ENCODE results near the gene PLEKHS1.
"Not testable (repeated sequence)": the region's sequence is repeated elsewhere in the genome, so short reads cannot be mapped to it uniquely, and the experiment has no call there.

Gene PLEKHS1

GRCh38 chr10:113742466-113742865 is 9.0 kb upstream of the PLEKHS1 start:
- no peak for DNase-seq

- peak; percentile 26 for DNase-seq
Measured at GRCh38 chr10:113743594-113743993, 7.9 kb upstream of the PLEKHS1 start.

- no peak for DNase-seq
Measured at GRCh38 chr10:113745374-113745773, 6.1 kb upstream of the PLEKHS1 start.

GRCh38 chr10:113746217-113746957 is 5.1 kb upstream of the PLEKHS1 start:
- DNase-seq, result no peak

- DNase-seq, result no peak
Measured at GRCh38 chr10:113752553-113752952, 1.1 kb downstream of the PLEKHS1 start.

GRCh38 chr10:113753020-113753692 is 1.7 kb downstream of the PLEKHS1 start:
- peak; percentile 18 for DNase-seq

- DNase-seq, result no peak
Measured at GRCh38 chr10:113754125-113754524, 2.6 kb downstream of the PLEKHS1 start.

- DNase-seq, result no peak
Measured at GRCh38 chr10:113754768-113755167, 3.3 kb downstream of the PLEKHS1 start.

GRCh38 chr10:113756940-113757543 is 5.6 kb downstream of the PLEKHS1 start:
- no peak for DNase-seq

- no peak for DNase-seq
Measured at GRCh38 chr10:113762083-113762482, 10.6 kb downstream of the PLEKHS1 start.

GRCh38 chr10:113764582-113764981 is 13.1 kb downstream of the PLEKHS1 start:
- DNase-seq, result no peak

- no peak for DNase-seq
Measured at GRCh38 chr10:113765910-113766309, 14.4 kb downstream of the PLEKHS1 start.

GRCh38 chr10:113767222-113767621 is 15.7 kb downstream of the PLEKHS1 start:
- DNase-seq, result no peak

- DNase-seq, result no peak
Measured at GRCh38 chr10:113770346-113770745, 18.9 kb downstream of the PLEKHS1 start.

- DNase-seq, result not testable (repeated sequence)
Measured at GRCh38 chr10:113771131-113771530, 19.6 kb downstream of the PLEKHS1 start.

GRCh38 chr10:113775686-113776294 is 24.3 kb downstream of the PLEKHS1 start:
- DNase-seq, result peak; percentile 68

- no peak for DNase-seq
Measured at GRCh38 chr10:113776553-113776952, 25.1 kb downstream of the PLEKHS1 start.

- no peak for DNase-seq
Measured at GRCh38 chr10:113780681-113781250, 29.3 kb downstream of the PLEKHS1 start.

GRCh38 chr10:113782367-113782766 is 30.9 kb downstream of the PLEKHS1 start:
- no peak for DNase-seq

- DNase-seq, result no peak
Measured at GRCh38 chr10:113782986-113783704, 31.7 kb downstream of the PLEKHS1 start.

- DNase-seq, result peak; percentile 38
Measured at GRCh38 chr10:113788604-113789083, 37.2 kb downstream of the PLEKHS1 start.

- no peak for DNase-seq
Measured at GRCh38 chr10:113791691-113792090, 40.2 kb downstream of the PLEKHS1 start.

Data from OCI-M1 (cell line).